ENCODE results near the gene LCT.

GRCh38 chr2:135797497-135798274 lies 39.3 kb downstream of the LCT start:
- TF ChIP-seq SMC3 (IDR thresholded peaks at IDR 0.05; ENCODE audit: low read depth, low read length) (peak; percentile 77), GABPA (IDR thresholded peaks at IDR 0.05; ENCODE audit: low read depth) (no peak), CTCF (IDR thresholded peaks at IDR 0.05) (peak; percentile 94)

Data from SK-N-SH (cell line).